Stimulated activated CD4-positive, alpha-beta T cell treated with anti-CD3 and anti-CD28 coated beads, Interleukin-12 subunit alpha, Interleukin-12 subunit beta, amount 100 ng/mL, for 24 hours (primary cell): Measurements from ENCODE around the gene DMD.
"Not testable (repeated sequence)": the region's sequence is repeated elsewhere in the genome, so short reads cannot be mapped to it uniquely, and the experiment has no call there.

Experiments used
- DNase-seq, 2 experiments: peaks; one replicate each; pipeline ENCODE4 v3.0.0-alpha.2; 2020; ENCODE audit warnings: low read depth in 2 of 2

DMD gene

DNA sequence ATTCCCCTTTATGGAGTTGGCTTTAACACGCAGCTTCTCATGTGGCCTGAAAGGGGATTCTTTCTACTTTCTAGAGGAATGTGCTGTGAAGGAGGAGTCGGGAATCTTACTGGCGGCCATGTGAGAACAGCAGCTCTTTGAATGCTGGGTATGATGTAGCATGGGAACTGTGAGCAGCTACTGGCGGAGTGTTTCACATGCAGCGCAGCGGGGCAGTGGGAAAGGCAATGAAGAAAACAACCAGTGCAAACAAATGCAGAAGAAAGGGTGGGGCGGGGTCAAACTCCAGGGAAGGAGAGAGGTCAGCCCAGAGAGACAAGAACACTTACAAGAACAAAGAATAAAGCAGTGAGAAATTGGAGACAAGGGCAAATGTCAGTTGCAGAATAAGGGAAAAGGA lies 1775.8 kb downstream of the DMD start:
- DNase-seq, result no peak

DNA sequence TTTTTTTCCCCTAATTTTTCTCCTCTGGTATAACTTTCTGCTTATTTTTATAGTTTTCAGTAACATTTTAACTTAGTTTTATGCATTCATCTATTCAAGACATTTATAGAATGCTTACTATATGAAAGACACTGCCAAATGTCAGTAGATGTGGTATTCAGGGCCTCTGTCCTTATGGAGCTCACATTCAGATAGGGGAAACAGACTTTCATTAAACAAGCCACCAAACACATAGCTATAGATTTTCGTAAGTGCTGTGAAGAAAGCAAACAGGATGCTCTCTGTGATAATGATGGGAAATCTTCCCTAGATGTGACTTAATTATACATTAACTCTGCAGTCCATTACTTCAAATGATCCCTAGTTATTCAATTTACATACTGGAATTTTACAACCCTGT lies 1777.5 kb downstream of the DMD start:
- DNase-seq, result no peak

DNA sequence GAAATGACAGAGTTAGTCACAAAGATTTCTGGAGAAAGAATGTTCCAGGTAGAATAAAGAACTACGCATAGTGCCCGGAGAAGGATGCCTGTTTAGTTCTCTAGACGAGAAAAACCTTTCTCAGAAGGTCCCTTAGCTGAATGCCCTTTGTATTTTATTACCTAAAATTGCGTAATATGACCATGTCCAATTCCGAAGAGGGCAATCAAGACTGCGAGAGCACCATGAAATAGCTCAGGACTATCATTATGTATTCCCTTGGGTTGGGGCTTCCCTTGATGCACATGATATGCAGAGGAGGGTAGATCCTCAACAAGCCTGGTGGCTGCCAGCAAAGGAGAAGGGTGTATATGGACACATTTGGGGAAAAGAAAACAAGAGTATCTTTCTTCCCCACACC lies 1781.4 kb downstream of the DMD start:
- no peak for DNase-seq

DNA sequence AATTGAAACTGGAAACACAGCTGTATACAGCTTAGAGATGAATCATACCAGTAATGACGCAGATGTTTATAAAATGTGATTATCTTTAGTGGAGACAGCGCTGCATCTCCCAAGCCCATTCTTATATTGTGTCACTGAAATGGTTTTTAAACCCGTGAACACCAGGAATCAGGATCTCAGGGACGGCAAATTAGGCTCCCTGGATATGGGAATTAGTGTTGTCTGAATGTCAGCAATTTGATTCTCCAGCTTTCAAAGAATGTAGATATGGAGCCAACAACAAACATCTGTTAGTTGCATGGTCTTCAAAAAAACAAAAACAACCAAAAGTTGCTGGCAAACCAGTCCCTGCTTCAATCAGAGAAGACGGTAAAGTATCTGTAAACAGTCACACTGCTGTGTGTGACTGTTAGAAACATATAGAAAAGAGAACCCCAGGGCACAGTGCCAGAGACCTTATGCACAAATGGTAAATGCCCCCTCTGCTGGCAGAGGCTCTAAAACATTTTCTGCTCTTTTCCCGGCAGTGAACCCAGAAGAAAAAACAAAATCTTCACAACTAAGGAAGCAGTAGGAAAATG lies 1787.7 kb downstream of the DMD start:
- DNase-seq, result no peak

DNA sequence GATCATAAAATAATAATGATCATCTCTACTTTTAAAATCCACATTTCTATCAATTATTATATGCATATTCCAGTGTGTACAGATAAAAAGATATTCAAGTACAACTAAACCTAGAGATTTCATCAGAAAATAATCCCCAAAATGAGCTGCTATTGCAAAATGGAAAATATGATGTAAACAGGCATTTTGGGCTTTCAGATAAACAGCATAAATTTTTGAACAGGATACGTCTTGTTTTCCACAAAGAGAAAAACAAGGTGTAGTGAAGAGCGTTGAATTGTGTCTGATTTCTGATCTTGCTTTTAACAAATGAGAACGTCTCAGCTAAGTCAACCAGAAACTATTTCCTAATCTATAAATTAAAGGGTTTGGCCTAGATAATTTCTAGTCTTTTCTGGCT lies 1789.9 kb downstream of the DMD start:
- DNase-seq, result no peak

DNA sequence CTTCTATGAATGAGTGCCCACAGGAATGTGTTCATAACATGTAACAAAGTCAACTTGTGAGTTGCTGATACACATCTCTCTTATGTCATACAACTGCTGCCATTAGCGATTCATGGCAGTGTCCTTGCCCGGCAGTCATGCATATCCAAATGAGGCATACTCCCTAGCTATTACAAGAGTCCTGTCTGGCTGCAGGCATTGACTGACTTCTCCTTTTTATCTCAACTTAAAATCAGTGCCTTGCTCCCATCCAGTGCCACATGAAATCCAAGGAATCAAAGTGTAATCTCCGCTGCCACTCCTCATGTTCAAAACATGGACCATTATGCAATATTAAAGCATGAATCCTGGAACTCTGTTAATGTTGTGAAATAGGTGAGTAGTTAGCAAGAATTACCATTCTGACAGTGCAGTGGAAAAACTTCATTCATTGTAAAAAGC lies 1790.6 kb downstream of the DMD start:
- no peak for DNase-seq

DNA sequence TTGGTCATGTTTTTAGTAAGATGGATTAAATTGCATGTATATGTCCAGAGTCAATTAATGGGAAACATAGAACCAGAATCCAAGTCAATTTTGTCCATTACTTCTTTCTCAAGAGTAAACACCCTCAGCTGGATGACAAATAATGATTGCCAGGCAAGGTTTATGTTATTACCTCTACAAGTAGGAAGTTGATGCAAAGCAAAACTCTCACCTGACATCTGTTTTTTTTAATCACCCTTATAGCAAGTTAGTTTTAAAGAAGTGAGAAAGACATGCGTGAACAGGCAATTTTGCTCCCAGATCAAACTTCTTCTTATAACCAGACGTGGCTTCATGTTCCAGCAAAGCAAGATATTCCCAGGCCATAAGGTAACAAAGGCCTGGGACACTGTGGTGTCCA lies 1791.0 kb downstream of the DMD start:
- DNase-seq, result no peak

DNA sequence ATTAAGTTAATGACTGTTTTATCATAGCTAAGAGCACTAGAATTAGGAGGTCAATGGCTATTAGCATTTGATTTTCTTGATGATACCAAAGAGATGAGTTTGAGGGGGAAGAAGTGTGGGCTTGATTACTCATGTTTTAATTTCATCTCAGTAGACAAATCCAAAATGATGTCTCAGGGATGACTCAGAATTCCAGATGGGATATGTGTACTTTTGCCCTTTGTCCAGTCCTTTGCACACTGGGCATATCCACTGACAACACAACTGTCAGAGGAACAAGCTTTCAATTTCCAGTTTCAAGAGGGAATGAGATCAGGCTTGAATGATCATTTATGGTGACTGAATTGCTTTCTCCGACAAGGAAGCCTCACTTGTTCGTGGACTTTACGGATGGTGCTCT lies 1814.2 kb downstream of the DMD start:
- DNase-seq, result no peak

DNA sequence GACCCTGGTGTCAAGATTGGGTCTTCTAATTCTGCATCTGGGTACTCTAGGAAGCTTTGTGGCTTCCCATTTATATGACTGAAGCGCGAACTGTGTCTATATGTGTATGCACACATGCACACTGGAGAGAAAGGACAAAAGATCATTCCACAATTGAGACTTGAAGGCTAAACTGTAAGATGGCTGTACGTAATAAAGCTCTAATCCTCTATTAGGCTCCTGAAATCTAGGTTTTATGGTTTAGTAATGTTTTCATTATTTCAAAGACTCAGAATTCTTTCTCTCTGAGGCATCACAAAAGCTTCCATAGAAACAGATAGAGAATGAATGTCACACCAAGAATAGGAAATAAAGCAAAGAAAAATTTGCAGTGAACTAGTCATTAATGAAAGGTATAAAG lies 1818.8 kb downstream of the DMD start:
- DNase-seq, result no peak

DNA sequence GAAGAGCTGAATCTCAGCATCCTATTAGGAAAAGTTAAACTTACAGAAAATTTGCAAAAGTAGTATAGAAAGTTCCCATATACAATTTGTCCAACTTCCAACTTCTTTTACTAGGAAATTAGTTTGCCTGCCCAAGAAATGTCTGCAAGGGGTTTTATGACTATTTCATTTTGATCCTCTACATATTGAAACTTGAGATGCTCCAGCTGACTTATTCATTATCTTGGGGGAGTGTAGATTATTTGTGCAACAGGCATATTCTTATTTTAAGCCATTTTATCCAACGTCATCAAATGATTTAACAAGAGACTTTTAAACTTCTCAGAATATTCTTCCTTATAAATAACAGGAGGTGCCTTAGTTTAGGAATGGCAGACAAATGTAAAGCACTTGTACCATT lies 1822.4 kb downstream of the DMD start:
- no peak for DNase-seq

DNA sequence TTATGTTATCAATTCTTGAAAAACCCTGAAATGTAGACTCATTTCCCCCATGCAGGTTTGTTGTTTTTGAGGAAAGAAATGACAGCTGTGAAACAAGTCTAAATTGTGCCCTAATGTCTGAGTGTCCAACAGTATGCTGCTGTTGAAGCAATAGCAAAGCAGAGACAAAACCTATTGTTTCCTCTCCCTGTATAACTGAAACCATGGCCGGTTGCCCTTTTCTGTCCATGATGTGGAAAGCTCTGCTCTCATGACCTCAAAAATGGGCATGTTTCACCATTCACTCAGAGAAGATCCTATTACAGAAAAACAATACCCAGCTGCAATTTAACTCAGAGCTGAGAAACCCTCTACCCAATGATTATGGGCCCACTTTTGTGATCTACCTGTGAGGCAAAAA lies 1826.9 kb downstream of the DMD start:
- no peak for DNase-seq

DNA sequence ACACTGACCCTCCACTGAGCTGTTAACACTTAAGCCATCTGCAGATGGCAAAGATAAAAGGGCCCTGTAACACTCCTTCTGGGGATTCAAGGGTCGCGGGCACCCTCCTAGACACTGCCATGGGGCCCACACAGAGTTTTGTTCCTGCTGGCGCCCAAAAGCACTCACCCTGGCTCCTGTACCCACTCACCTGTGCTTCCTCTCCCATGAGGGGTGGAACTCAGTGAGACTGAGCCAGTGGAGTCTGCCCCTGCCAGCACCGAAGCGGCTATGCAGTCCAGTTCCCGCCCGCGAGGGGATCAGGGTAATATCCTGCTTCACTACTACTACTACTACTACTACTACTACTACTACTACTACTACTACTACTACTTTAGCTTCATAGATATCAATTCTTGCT lies 1827.4 kb downstream of the DMD start:
- DNase-seq, result no peak

DNA sequence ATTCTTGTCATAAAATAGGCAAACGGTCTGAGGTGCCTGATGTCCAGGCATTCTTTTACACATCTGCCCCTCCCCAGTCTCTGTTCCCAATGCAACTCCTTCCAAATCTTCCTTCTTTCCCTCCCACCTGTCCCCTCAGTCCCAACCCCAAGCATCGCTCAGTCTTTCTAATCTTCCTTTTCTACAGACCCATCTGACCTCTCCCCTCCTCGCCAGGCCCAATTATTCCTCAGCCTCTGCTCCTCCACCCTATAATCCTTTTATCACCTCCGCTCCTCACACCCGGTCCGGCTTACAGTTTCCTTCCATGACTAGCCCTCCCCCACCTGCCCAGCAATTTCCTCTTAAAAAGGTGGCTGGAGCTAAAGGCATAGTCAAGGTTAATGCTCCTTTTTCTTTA lies 1832.4 kb downstream of the DMD start:
- DNase-seq, result not testable (repeated sequence)

DNA sequence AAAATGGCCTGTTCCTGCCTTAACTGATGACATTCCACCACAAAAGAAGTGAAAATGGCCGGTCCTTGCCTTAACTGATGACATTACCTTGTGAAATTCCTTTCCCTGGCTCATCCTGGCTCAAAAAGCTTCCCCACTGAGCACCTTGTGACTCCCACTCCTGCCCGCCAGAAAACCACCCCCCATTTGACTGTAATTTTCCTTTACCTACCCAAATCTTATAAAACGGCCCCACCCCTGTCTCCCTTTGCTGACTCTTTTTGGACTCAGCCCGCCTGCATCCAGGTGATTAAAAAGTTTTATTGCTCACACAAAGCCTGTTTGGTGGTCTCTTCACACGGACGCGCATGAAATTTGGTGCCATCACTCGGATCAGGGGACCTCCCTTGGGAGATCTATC lies 1833.5 kb downstream of the DMD start:
- DNase-seq, result not testable (repeated sequence)

DNA sequence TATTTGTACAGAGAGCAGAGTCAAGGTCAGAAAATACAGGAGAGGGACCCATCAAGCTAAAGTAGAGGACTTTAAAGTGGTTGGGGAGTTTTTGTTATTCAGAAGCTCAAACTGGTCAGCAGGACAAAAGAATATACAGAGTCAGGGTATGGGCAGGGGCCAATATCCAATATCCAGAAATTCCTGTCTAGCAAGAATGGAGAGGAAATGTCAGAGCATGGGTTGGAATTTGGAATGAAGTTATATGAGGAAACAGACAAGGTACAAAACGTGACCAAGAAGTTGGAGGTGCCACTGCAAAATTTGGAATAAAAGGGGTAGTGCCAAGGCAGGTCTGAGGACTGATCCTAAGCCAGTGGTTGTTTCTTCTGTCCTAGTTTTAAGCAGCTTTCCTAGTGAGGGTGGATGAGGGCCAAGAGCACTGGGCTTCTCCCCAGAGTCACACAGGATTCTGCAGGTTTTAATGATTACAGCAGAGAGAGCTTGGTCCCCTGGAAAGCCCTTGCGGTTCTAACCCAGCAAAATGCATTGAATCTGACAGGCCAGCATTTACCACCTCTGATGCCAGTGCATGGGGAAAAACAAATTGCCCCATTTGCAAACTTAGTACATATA lies 1834.8 kb downstream of the DMD start:
- no peak for DNase-seq

DNA sequence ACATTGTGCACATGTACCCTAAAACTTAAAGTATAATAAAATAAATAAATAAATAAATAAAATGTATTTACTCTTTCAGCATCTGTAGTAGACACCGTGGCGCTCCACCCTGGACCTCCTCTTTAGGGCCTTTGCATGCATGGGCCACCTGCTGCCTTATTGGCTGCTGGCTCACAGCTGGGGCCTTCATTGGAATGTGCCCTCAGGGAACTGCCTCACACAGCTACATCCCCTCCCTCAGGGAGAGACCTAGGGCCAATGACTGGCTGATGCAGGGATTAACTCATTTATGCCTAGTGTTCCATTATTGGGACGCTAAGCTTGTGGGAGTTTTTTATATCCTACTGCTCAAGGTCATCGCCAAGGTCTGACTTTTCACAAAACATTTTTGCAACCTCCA lies 1836.6 kb downstream of the DMD start:
- no peak for DNase-seq

DNA sequence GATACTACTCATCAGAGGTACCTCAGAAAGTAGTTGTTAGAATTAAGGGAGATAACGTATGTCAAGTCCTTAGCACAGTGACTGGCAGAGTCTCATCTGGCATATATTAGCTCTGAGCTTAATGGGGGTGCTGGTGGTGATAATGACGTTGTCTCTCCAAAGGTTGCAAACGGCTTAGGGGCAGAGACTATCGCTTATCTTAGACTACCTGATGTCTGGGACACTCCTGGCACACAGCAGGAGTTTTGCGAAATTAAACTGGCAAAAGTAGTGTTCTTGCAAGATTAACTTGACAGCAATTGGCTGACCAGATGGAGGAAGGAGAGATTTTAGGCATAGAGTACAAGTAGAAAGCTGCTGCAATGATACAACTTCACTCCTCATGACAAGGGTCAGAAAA lies 1839.4 kb downstream of the DMD start:
- DNase-seq, result no peak

DNA sequence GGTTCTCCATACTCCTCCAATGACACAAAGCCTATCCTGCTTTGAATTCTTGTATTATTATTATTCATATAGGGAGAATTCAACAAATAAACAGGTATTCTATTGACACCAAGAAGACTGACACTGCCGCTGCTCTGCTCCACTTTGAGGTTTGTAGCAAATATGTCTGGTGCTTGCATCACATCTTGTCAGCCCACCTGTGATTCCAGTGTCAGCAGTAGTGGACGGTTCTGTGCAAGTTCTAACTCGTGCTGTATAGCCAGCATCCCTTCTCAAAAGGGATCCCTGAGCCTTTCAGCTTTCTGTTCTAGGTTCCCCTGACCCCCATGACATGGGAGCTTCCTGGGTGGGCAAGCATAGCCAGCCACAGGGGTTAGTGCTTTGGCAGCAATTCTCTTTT lies 1843.5 kb downstream of the DMD start:
- DNase-seq, result no peak

DNA sequence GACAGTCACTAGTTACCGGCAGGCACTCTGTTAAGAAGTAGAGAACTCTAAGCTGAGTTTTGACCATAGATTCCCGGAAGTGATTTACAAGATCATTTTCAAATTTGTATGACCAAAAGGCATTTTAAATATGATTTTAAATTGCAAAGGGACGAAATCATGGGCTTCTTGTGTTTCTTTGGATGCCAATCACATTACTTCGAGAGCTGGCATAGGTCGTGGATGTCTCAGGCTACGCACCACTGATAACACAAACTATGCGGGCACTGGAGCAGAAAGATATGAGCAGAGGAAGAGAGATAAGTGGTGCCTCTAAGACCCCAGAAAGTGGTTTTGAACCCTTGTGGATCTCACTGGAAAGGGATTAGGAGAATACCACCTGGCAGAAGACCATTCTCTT lies 1845.3 kb downstream of the DMD start:
- no peak for DNase-seq

DNA sequence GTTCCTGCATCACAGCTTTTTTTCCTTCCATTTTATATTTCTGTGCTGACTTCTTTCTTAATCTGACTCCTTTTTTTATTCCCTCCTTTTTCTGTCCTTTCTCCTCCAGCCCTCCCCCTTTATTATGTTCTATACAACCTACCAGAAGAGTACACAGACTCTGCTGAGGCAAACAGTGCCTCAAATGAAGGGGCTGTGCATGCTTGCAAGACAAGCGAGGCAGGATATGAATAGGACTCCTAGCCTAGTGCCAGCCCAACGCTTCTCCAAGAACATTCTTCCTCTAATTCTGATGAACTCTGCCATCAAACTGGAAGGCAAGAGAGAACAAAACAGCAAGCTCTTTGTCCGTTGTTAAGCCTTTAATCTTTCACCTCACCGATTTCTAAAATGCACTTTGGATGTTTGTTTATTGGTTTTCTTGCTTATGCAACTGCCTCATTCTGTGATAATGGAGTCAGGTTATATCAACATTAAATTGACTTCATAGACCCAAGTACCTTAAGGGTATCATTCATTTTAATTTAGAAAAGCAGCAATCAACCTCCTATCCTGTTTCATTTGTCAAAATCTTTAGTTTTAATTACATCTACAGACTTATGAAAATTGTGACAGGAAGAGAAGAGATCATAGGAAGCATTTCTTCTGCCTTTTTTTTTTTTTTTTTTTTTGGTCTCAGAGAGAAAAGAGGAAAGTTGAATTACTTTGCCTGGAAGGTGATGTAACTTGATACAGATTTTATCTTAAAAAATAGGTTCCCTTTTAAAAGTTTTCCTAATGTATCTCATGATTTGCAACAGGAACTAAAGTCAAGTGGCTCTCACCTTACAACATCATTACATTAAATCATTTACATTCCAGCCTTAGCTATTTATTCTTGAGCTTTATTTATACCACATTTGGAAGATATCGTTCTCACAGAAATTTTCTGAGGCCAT lies 1854.8 kb downstream of the DMD start:
- DNase-seq, result no peak

DNA sequence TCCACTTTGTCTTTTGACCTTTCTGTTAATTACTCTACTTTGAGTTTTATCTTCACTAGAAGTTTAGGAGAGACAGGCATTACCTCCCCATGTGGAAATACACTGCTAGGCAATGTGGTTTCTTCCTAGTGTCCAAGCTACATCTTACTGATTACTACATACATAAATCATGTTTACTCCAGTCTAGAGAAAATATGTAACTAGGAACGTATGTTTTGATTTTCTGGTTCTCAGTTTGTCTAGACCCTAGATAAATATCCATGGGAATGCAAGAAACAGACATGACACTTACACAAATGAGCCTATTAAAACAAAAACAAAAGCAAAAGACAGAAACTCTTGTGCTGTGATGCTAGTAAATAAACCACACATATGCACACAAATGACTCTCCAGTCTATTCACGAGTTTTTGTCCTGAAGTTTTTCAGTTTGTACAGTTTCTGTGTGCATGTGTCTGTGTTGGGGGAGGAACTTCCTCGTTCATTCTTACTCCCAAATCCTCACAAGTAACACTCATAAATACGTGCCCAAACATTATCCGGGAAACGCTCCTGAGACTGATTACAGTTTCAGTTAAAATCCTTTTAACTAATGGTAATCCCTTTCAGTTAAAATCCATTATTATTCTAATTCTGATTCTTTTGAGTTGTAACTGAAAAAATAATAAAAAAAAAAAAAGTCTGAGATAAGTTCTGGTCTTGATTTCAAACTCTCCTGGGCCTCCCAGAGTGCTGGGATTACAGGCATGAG lies 1856.0 kb downstream of the DMD start:
- no peak for DNase-seq

DNA sequence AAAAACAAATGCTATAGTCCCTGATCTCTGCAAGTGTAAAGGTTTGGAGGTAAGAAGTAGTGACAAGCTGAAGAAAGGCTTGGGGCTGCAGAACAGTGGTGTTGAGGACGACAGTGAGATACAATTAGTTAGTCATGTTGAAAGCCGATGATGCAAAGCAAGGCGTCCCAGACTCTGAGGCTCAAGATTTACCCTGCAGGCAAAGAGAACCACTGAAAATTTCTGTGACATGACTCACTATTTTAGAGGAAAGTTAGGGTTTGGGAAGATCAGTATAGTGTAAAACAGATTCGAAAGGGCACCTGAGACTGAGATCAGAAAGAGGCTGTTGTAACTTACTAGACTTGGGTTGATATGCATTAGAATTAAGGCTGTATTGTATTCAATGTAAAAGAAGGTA lies 1858.3 kb downstream of the DMD start:
- no peak for DNase-seq

DNA sequence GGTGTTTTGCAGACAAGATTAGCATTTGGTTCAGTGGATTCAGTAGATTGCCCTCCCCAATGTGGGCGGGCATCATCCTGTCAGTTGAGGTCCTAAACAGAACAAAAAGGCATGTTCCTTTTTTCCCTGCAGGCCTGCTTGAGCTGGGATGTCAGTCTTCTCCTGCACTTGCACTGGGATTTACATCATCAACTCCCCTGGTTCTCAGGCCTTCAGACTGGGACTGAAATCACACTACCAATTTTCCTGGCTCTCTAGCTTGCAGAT lies 1860.6 kb downstream of the DMD start:
- DNase-seq, result no peak
